Measurements from ENCODE around the gene MLLT3.

DNA sequence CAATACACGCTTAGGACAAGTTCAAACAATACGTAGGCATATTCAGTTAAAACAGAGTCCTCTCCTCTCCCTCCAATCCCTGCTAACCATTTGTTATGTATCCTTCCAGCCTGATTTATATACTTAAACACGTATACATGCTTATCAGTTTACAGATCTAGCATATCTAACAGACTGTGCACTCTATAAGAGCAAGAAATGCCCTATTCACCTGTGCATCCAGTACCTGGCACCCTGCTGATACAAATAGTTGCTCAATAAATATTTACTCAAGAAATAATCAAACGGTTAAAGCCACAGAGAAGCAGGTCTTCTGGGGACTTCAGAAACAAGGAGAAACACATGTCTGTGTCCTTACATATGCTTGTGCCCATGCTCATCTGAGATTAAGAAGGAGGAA lies 55.9 kb downstream of the MLLT3 start:
- TF ChIP-seq, protein P1, sequence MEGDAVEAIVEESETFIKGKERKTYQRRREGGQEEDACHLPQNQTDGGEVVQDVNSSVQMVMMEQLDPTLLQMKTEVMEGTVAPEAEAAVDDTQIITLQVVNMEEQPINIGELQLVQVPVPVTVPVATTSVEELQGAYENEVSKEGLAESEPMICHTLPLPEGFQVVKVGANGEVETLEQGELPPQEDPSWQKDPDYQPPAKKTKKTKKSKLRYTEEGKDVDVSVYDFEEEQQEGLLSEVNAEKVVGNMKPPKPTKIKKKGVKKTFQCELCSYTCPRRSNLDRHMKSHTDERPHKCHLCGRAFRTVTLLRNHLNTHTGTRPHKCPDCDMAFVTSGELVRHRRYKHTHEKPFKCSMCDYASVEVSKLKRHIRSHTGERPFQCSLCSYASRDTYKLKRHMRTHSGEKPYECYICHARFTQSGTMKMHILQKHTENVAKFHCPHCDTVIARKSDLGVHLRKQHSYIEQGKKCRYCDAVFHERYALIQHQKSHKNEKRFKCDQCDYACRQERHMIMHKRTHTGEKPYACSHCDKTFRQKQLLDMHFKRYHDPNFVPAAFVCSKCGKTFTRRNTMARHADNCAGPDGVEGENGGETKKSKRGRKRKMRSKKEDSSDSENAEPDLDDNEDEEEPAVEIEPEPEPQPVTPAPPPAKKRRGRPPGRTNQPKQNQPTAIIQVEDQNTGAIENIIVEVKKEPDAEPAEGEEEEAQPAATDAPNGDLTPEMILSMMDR (IDR thresholded peaks at IDR 0.05) = no peak
- TF ChIP-seq POLR2A (IDR thresholded peaks at IDR 0.05) = no peak
